ENCODE measurements around the gene SRRM4.

Gene SRRM4

DNA sequence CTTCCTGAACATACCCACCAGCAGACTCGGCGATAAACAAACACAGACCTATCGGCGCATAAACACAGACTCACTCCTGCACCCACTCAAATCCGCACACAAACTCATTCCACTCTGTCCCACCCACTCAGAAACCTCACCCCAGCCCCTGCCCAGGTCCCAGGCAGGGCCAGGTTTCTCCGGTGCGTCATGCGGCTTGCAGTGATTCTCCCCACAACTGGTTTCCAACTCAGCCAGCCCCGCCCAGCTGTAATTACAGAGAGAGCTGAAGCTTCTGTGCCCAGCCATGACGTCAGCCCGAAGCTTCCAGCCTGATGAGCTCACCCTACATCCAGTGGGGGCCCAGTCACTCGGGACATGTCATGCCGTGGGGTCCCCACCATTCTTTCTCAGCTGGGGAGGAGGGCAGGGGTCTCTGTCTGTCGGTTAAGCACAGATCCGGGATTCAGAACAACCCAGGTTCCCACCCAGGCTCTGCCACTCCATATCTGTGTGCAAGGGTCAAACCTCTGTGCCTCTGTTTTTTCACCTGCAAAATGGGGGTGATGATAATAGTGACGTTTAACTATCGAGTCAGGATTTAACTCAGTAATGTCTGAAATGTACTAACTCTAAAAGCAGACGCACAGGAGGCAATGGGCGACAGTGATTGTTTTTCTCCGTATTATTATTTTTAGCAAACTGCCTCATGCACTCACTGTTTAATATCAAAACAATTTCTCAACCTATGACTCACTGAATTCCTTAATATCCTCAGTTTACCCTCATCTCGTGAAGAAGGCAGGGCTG is 195.1 kb downstream of the SRRM4 start:
- Histone ChIP-seq H3K27ac (ENCODE audit: low read depth, low read length) (no peak overlapping the region), H3K36me3 (ENCODE audit: control insufficient read depth in 1 of 2, insufficient read depth in 2 of 2, low read length in 2 of 2) (no peaks in the 10 kb centered on the region), H3K9me3 (ENCODE audit: control insufficient read depth in 1 of 2, low read length in 2 of 2) (no peaks in the 10 kb centered on the region), H3K27me3 (ENCODE audit: control insufficient read depth in 1 of 2, insufficient read depth in 2 of 2, low read length in 2 of 2) (no peaks in the 10 kb centered on the region), H3K4me3 (ENCODE audit: low read depth in 1 of 2, low read length in 2 of 2) (no peak overlapping the region), H3K4me1 (ENCODE audit: control insufficient read depth in 1 of 2, insufficient read depth in 2 of 2, low read length in 2 of 2) (no peaks in the 10 kb centered on the region), H3K9ac (ENCODE audit: low read depth in 1 of 2, low read length in 2 of 2) (peak overlapping the region in 1 of 2 donors; percentile 20)

- H3K27me3 ChIP-seq (ENCODE audit: control insufficient read depth in 1 of 2, insufficient read depth in 2 of 2, low read length in 2 of 2): no peaks in the 10 kb centered on the region
- H3K9ac ChIP-seq (ENCODE audit: low read depth in 1 of 2, low read length in 2 of 2): no peak overlapping the region
- no peaks in the 10 kb centered on the region for H3K9me3 ChIP-seq (ENCODE audit: control insufficient read depth in 1 of 2, low read length in 2 of 2)
- H3K4me1 ChIP-seq (ENCODE audit: control insufficient read depth in 1 of 2, insufficient read depth in 2 of 2, low read length in 2 of 2): no peaks in the 10 kb centered on the region
- no peak overlapping the region for H3K27ac ChIP-seq (ENCODE audit: low read depth, low read length)
- H3K36me3 ChIP-seq (ENCODE audit: control insufficient read depth in 1 of 2, insufficient read depth in 2 of 2, low read length in 2 of 2): no peaks in the 10 kb centered on the region
- H3K4me3 ChIP-seq (ENCODE audit: low read depth in 1 of 2, low read length in 2 of 2): no peak overlapping the region
These were observed 195.7 kb downstream of the SRRM4 start for GRCh38 chr12:119177056-119177325.

DNA sequence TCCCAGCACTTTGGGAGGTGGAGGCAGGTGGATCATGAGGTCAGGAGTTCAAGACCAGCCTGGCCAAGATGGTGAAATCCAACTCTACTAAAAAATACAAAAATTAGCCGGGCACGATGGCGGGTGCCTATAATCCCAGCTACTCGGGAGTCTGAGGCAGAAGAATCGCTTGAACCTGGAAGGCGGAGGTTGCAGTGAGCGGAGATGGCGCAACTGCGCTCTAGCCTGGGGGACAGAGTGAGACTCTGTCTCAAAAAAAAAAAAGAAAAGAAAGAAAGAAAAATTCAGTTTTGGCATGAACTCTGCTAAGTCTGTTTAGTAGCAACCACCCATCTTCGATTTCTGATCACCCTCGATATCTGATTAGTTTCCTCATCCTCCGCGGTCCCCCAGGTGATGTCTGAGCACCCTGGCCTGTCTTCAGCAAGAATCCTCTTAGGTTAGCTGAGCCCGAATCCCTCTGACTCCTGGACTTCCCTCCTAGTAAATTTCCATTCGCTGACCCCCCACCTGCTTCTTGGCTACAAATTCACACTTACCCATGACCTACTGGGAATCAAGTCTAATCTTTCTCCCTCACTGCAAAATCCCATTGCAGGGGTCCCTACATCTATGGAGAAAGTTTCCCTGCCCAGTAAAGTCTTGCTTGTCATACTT is 196.5 kb downstream of the SRRM4 start:
- no peaks in the 10 kb centered on the region for H3K36me3 ChIP-seq (ENCODE audit: control insufficient read depth in 1 of 2, insufficient read depth in 2 of 2, low read length in 2 of 2)
- no peaks in the 10 kb centered on the region for H3K27me3 ChIP-seq (ENCODE audit: control insufficient read depth in 1 of 2, insufficient read depth in 2 of 2, low read length in 2 of 2)
- no peak overlapping the region for H3K27ac ChIP-seq (ENCODE audit: low read depth, low read length)
- no peaks in the 10 kb centered on the region for H3K4me1 ChIP-seq (ENCODE audit: control insufficient read depth in 1 of 2, insufficient read depth in 2 of 2, low read length in 2 of 2)
- H3K9ac ChIP-seq (ENCODE audit: low read depth in 1 of 2, low read length in 2 of 2): no peak overlapping the region
- H3K4me3 ChIP-seq (ENCODE audit: low read depth in 1 of 2, low read length in 2 of 2): no peak overlapping the region
- H3K9me3 ChIP-seq (ENCODE audit: control insufficient read depth in 1 of 2, low read length in 2 of 2): no peaks in the 10 kb centered on the region

DNA sequence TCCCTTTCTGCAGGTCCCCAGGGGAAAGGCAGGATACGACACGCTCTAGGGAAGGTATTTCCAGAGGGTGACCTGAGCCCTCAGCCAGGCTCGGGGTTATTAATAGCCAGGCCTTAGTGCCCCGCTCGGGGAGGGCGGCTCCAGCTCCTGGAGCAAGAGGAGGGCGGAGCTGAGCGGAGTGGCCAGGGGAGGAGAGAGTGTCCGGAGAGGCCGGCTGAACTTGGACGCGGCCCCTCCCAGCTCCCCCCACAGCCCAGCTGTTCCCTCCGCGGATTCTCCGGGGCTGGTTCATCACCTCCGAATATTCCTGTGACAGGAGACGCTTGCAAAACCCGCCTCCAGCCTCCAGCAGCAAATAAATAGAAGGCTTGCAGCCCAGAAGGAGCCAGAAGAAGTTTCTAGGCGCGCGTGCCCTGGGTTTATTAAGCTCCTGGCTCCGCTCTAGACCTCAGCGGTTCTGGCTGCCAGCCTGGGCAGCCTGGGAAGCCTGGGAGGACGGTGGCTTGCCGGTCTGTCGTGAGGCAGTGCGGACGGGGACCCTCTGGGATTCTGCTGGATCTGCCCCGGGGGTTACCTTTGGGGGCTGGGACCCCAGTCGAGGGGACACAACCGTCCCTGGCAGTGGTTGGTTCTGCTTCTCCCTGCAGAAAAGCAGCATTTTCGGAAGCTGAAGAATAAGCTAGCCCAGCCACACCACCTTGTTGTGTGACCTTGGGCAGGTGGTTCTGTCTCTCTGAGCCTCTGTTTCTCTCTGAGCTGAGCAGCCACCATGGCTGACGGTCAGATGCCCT is 197.4 kb downstream of the SRRM4 start, which contains the start of gene HSPB8:
TSS of gene HSPB8 (plus strand) at position 388 of the 791 bp plus-strand sequence. CDS start at position 770, 382 bp downstream.
- Histone ChIP-seq H3K9ac (ENCODE audit: low read depth in 1 of 2, low read length in 2 of 2) (peak within 1 kb of the TSS; percentile 38 to 51), H3K4me3 (ENCODE audit: low read depth in 1 of 2, low read length in 2 of 2) (peak within 1 kb of the TSS; percentile 12 to 48), H3K27me3 (ENCODE audit: control insufficient read depth in 1 of 2, insufficient read depth in 2 of 2, low read length in 2 of 2) (no peaks in the 10 kb centered on the region), H3K36me3 (ENCODE audit: control insufficient read depth in 1 of 2, insufficient read depth in 2 of 2, low read length in 2 of 2) (no peaks in the 10 kb centered on the region), H3K9me3 (ENCODE audit: control insufficient read depth in 1 of 2, low read length in 2 of 2) (no peaks in the 10 kb centered on the region), H3K4me1 (ENCODE audit: control insufficient read depth in 1 of 2, insufficient read depth in 2 of 2, low read length in 2 of 2) (no peaks in the 10 kb centered on the region), H3K27ac (ENCODE audit: low read depth, low read length) (peak within 1 kb of the TSS; percentile 30)

- H3K9me3 ChIP-seq (ENCODE audit: control insufficient read depth in 1 of 2, low read length in 2 of 2): no peaks in the 10 kb centered on the region
- no peaks in the 10 kb centered on the region for H3K27me3 ChIP-seq (ENCODE audit: control insufficient read depth in 1 of 2, insufficient read depth in 2 of 2, low read length in 2 of 2)
- H3K4me1 ChIP-seq (ENCODE audit: control insufficient read depth in 1 of 2, insufficient read depth in 2 of 2, low read length in 2 of 2): no peaks in the 10 kb centered on the region
- peak overlapping the region; percentile 38 to 51 for H3K9ac ChIP-seq (ENCODE audit: low read depth in 1 of 2, low read length in 2 of 2)
- peak overlapping the region; percentile 42 to 48 for H3K4me3 ChIP-seq (ENCODE audit: low read depth in 1 of 2, low read length in 2 of 2)
- peak overlapping the region; percentile 30 for H3K27ac ChIP-seq (ENCODE audit: low read depth, low read length)
- no peaks in the 10 kb centered on the region for H3K36me3 ChIP-seq (ENCODE audit: control insufficient read depth in 1 of 2, insufficient read depth in 2 of 2, low read length in 2 of 2)
These were observed 198.1 kb downstream of the SRRM4 start for GRCh38 chr12:119179335-119180021.

DNA sequence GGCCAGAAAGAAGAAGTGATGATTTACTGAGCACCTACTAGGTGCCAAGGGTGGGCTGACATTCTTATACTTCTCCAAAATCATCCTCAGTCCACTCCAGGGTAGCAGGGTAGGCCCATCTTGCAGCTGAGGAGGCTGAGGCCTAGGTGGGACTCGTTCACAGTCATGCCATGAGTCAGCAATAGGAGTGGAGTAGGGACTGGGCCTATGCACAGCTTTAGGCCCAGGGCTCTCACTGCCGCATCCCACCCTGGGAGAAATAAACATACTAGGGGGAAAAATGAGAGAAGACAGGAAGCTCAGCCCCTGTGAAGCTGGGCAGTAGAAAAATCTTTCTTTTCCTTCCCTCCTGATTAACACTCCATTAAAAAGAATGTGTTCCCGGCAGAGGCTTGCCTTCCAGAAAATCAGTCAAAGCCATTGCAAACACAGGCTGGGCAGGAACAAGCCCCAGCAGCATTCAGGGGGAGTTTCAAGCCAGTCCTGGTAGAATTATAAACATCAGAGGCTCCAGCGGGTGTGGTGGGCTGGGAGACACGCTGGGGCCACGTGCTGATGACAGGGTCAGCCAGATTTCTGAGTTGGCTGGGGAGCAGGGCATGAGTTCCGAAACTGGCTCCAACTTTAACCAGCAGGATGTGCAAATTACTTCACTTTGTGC is 199.2 kb downstream of the SRRM4 start:
- H3K9ac ChIP-seq (ENCODE audit: low read depth in 1 of 2, low read length in 2 of 2): peak overlapping the region in 1 of 2 donors; percentile 51
- H3K4me1 ChIP-seq (ENCODE audit: control insufficient read depth in 1 of 2, insufficient read depth in 2 of 2, low read length in 2 of 2): no peaks in the 10 kb centered on the region
- peak overlapping the region; percentile 42 to 53 for H3K4me3 ChIP-seq (ENCODE audit: low read depth in 1 of 2, low read length in 2 of 2)
- H3K9me3 ChIP-seq (ENCODE audit: control insufficient read depth in 1 of 2, low read length in 2 of 2): no peaks in the 10 kb centered on the region
- H3K27me3 ChIP-seq (ENCODE audit: control insufficient read depth in 1 of 2, insufficient read depth in 2 of 2, low read length in 2 of 2): no peaks in the 10 kb centered on the region
- no peaks in the 10 kb centered on the region for H3K36me3 ChIP-seq (ENCODE audit: control insufficient read depth in 1 of 2, insufficient read depth in 2 of 2, low read length in 2 of 2)
- H3K27ac ChIP-seq (ENCODE audit: low read depth, low read length): peak overlapping the region; percentile 17

GRCh38 chr12:119181202-119181601 is 199.9 kb downstream of the SRRM4 start:
- no peak overlapping the region for H3K9ac ChIP-seq (ENCODE audit: low read depth in 1 of 2, low read length in 2 of 2)
- H3K4me3 ChIP-seq (ENCODE audit: low read depth in 1 of 2, low read length in 2 of 2): no peak overlapping the region
- H3K27me3 ChIP-seq (ENCODE audit: control insufficient read depth in 1 of 2, insufficient read depth in 2 of 2, low read length in 2 of 2): no peaks in the 10 kb centered on the region

DNA sequence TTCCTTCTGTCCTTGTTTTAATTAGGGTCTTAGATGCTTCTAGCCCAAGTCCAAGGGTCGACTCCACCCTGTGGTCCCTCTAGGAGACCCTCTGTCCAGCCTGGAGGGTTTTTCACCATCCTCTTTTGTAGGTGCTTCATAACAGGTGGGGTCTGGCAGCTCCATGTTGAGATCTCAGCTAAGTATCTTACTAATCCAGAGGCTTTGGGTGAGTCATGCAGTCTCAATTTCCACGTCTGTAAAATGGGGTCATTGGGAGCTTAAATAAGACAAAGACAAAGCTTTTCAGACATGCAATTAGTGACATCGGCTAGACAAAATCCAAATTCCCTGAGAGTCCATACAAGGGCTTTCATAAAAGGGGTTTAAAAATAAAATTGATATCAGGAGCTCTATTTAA is 200.6 kb downstream of the SRRM4 start:
- no peaks in the 10 kb centered on the region for H3K4me1 ChIP-seq (ENCODE audit: control insufficient read depth in 1 of 2, insufficient read depth in 2 of 2, low read length in 2 of 2)
- H3K36me3 ChIP-seq (ENCODE audit: control insufficient read depth in 1 of 2, insufficient read depth in 2 of 2, low read length in 2 of 2): no peaks in the 10 kb centered on the region
- H3K4me3 ChIP-seq (ENCODE audit: low read depth in 1 of 2, low read length in 2 of 2): no peak overlapping the region
- H3K9ac ChIP-seq (ENCODE audit: low read depth in 1 of 2, low read length in 2 of 2): no peak overlapping the region
- H3K27ac ChIP-seq (ENCODE audit: low read depth, low read length): no peak overlapping the region
- H3K9me3 ChIP-seq (ENCODE audit: control insufficient read depth in 1 of 2, low read length in 2 of 2): no peaks in the 10 kb centered on the region
- no peaks in the 10 kb centered on the region for H3K27me3 ChIP-seq (ENCODE audit: control insufficient read depth in 1 of 2, insufficient read depth in 2 of 2, low read length in 2 of 2)

More at GRCh38 chr12:119181202-119181601, 199.9 kb downstream of the SRRM4 start:
- Histone ChIP-seq H3K27ac (ENCODE audit: low read depth, low read length) (no peak overlapping the region), H3K9me3 (ENCODE audit: control insufficient read depth in 1 of 2, low read length in 2 of 2) (no peaks in the 10 kb centered on the region), H3K4me1 (ENCODE audit: control insufficient read depth in 1 of 2, insufficient read depth in 2 of 2, low read length in 2 of 2) (no peaks in the 10 kb centered on the region), H3K36me3 (ENCODE audit: control insufficient read depth in 1 of 2, insufficient read depth in 2 of 2, low read length in 2 of 2) (no peaks in the 10 kb centered on the region)

DNA sequence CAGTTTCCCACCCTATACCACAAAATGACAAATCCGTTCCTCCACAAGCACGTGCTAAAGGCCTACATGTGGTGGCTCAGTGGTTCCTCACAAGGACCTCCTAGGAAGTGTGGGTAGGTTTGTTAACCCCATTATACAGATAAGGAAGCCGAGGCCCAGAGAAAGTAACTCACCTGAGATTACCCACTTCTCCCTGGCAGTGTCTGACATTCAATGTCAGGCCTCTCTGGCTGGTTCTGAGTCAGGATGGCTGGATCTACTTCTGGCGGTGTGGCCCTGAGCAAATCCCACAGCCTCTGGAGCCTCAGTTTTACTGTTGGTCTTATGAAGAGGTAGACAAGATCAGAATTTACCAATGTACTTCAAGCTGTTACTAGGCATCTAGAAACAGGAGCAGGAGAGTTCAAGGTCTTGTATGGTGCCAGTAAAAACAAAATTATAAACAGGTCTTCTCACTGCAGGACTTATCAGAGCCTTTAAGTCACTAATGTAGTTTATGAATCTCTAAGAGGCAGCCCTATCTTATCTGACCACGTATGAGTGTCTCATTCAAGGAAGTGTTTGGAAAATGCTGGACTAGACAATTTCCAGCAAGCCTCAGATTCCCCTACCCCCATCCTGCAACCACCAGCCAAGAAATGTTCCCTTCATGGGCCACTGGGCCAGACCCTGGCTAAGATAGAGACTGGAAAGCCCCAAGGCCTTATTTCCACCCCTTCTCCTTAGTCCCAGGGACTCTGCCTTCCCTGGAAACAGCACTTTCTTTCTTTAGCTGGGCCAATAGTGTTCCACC is 201.6 kb downstream of the SRRM4 start:
- H3K9me3 ChIP-seq (ENCODE audit: control insufficient read depth in 1 of 2, low read length in 2 of 2): no peaks in the 10 kb centered on the region
- H3K9ac ChIP-seq (ENCODE audit: low read depth in 1 of 2, low read length in 2 of 2): no peak overlapping the region
- H3K27me3 ChIP-seq (ENCODE audit: control insufficient read depth in 1 of 2, insufficient read depth in 2 of 2, low read length in 2 of 2): no peaks in the 10 kb centered on the region
- H3K36me3 ChIP-seq (ENCODE audit: control insufficient read depth in 1 of 2, insufficient read depth in 2 of 2, low read length in 2 of 2): no peaks in the 10 kb centered on the region
- H3K27ac ChIP-seq (ENCODE audit: low read depth, low read length): no peak overlapping the region
- H3K4me1 ChIP-seq (ENCODE audit: control insufficient read depth in 1 of 2, insufficient read depth in 2 of 2, low read length in 2 of 2): no peaks in the 10 kb centered on the region
- no peak overlapping the region for H3K4me3 ChIP-seq (ENCODE audit: low read depth in 1 of 2, low read length in 2 of 2)
